Breast epithelium (tissue), 4 donors: ENCODE data around the gene PTPN11. TPM values are rescaled to one million over a fixed set of nuclear protein-coding genes. Genes with fewer than 3 reads are reported as not detected.

Experiments used
- DNase-seq, 2 donors: peaks; one replicate each; pipeline ENCODE4 v3.0.0-alpha.2; 2019; ENCODE audit warnings: low spot score in 2 of 2
- H3K27ac ChIP-seq, 2 donors: fragments of 200-600 bp; sonication (generic) in 1 of 2; one replicate each; pipeline ENCODE4 v1.5.1; 2016 to 2019; ENCODE audit warnings: mild to moderate bottlenecking in 1 of 2
- H3K27me3 ChIP-seq, 2 donors: fragments of 200-600 bp; sonication (generic) in 1 of 2; one replicate each; pipeline versions ENCODE4 v1.5.1 to v1.6.0; 2017 to 2019; ENCODE audit warnings: control low read depth in 1 of 2, mild to moderate bottlenecking in 1 of 2
- H3K36me3 ChIP-seq: fragments of 200-600 bp; one replicate; pipeline ENCODE4 v1.5.1; 2019
- H3K4me1 ChIP-seq, 2 donors: fragments of 200-600 bp; sonication (generic); one replicate each; pipeline ENCODE4 v1.5.1; 2016 to 2019; ENCODE audit warnings: control low read depth in 1 of 2
- H3K4me3 ChIP-seq, 3 donors: fragments of 200-600 bp; sonication (generic); 1 replicate in 2 of 3; 2 replicates in 1 of 3; pipeline ENCODE4 v1.5.1; 2016 to 2019; ENCODE audit warnings: mild to moderate bottlenecking in 3 of 3, moderate library complexity in 2 of 3
- H3K9me3 ChIP-seq, 2 donors: fragments of 200-600 bp; sonication (generic) in 1 of 2; one replicate each; pipeline ENCODE4 v1.5.1; 2016 to 2019; ENCODE audit warnings: control low read depth in 1 of 2
- POLR2A ChIP-seq: fragments of 450-650 bp; IDR thresholded peaks from one replicate; pipeline ENCODE4 v1.6.1; 2016; ENCODE audit warnings: antibody characterized with exemption, mild to moderate bottlenecking, moderate library complexity
- POLR2AphosphoS5 ChIP-seq, 3 donors: sonication (generic); formaldehyde crosslinking; IDR thresholded peaks; one replicate each; pipeline ENCODE4 v1.6.1; 2017; ENCODE audit warnings: antibody characterized with exemption in 3 of 3
- intact Hi-C: fragments of 100-400 bp; cut with DNase I; formaldehyde crosslinking; loops from one replicate; pipeline ENCODE4 v1.15.1; 2023; ENCODE audit warnings: low total_unique reads
- total RNA-seq, 3 donors: library from RNA; depleted of rRNA; stranded (reverse); fragments of >200 nt; gene quantifications; one replicate each; pipeline ENCODE4 v1.1.0, GENCODE V29; 2016
- TF ChIP-seq, protein P1 (sequence below), 3 donors: fragments of 450-650 bp; IDR thresholded peaks; one replicate each; pipeline ENCODE4 v1.5.1; 2016 to 2017; ENCODE audit warnings: antibody characterized with exemption in 3 of 3, mild to moderate bottlenecking in 3 of 3, moderate library complexity in 3 of 3

Gene PTPN11
- total RNA-seq, 3 donors from 2014 or later: 73.8 to 288 (median 91.4) TPM

DNA sequence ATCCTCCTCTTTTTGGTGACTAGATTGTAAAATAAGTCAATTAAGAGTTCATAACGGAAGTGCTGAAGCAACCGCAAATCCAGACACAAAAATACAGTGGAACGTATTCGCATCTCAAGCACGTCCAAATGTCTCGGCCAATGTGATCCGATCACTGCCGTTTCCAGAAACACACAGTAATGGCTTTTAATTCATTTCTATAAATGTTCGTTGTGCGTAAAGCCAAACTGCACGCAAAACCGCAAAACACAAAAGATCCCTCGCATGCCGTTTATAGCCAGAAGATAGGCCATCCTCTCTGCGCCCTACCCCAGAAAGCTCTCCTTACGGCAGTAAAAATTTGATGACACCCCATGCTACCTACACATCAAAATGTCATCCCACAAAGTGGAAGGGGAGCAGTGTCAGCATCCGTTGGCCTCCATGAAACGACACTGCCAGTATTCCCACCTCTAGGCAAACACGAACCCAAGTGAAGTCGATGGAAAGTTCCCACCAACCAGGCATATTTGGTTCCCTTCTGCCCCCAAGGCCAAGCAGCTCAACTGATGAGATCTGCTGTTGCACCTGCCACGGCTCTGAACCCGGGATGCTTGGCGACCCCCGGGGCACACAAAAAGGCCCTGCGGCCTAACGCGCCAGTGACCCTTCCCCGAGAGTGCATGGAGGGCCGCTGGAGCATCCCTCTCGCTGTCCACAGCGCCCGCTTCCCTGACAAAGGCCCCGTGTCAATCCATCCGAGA is 37.9 kb upstream of the PTPN11 start:
- H3K27me3 ChIP-seq: no peaks in the 10 kb centered on the region
- TF ChIP-seq POLR2AphosphoS5 (IDR thresholded peaks at IDR 0.05) (no peak), POLR2A (no peak)
- TF ChIP-seq, protein P1, sequence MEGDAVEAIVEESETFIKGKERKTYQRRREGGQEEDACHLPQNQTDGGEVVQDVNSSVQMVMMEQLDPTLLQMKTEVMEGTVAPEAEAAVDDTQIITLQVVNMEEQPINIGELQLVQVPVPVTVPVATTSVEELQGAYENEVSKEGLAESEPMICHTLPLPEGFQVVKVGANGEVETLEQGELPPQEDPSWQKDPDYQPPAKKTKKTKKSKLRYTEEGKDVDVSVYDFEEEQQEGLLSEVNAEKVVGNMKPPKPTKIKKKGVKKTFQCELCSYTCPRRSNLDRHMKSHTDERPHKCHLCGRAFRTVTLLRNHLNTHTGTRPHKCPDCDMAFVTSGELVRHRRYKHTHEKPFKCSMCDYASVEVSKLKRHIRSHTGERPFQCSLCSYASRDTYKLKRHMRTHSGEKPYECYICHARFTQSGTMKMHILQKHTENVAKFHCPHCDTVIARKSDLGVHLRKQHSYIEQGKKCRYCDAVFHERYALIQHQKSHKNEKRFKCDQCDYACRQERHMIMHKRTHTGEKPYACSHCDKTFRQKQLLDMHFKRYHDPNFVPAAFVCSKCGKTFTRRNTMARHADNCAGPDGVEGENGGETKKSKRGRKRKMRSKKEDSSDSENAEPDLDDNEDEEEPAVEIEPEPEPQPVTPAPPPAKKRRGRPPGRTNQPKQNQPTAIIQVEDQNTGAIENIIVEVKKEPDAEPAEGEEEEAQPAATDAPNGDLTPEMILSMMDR (IDR thresholded peaks at IDR 0.05): no peak
- no peaks in the 10 kb centered on the region for H3K9me3 ChIP-seq
- peak overlapping the region; percentile 92 to 99 (median 96) for H3K4me3 ChIP-seq
- no peak for DNase-seq
- intact Hi-C loops: no loop called here
- H3K36me3 ChIP-seq: no peaks in the 10 kb centered on the region
- H3K4me1 ChIP-seq: peaks cover 0 to 13% of the 10 kb centered on the region in 2 donors
- peak overlapping the region; percentile 86 to 92 for H3K27ac ChIP-seq

DNA sequence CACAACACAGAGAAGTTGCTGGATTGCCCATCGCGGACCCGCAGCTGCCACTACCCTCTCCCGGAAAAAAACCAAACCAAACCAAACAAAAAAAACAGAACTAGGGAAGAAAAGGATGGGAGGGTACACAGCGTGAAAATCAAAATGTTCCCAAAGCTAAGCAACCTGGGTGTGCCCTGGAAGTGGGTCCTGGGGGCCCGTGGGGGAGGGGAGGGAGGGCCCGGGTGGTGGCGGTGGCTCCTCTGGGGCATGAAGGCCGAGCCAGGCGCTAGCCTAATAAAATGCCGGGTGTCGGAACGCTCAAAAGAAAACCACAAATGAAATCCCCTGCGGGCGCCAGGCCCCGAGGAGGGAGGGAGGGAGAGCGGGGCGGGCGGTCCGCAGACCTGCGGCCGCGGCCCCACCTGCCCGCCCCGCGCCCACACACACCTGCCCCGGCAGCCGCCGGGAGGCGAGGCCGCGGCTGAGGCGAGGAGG is 37.3 kb upstream of the PTPN11 start:
- H3K9me3 ChIP-seq: no peaks in the 10 kb centered on the region
- no peaks in the 10 kb centered on the region for H3K27me3 ChIP-seq
- H3K4me1 ChIP-seq: peaks cover 0 to 13% of the 10 kb centered on the region in 2 donors
- H3K4me3 ChIP-seq: peak overlapping the region; percentile 92 to 99 (median 96)
- TF ChIP-seq POLR2AphosphoS5 (IDR thresholded peaks at IDR 0.05): no peak
- TF ChIP-seq, protein P1 (IDR thresholded peaks at IDR 0.05): no peak
- no peak for TF ChIP-seq POLR2A
- no peak for DNase-seq
- H3K27ac ChIP-seq: peak overlapping the region; percentile 86 to 92
- no peaks in the 10 kb centered on the region for H3K36me3 ChIP-seq
- intact Hi-C loops: no loop called here

- DNase-seq: peak; percentile 86 to 92
- no peaks in the 10 kb centered on the region for H3K9me3 ChIP-seq
- intact Hi-C loops: no loop called here
- H3K4me1 ChIP-seq: peaks cover 0 to 13% of the 10 kb centered on the region in 2 donors
- peak within 1 kb of the TSS; percentile 92 to 99 (median 96) for H3K4me3 ChIP-seq
- H3K36me3 ChIP-seq: no peaks in the 10 kb centered on the region
- TF ChIP-seq POLR2AphosphoS5 (IDR thresholded peaks at IDR 0.05): peak; percentile 30 to 55 (median 38)
- peak; percentile 73 for TF ChIP-seq POLR2A
- TF ChIP-seq, protein P1 (IDR thresholded peaks at IDR 0.05): no peak
- no peaks in the 10 kb centered on the region for H3K27me3 ChIP-seq
- H3K27ac ChIP-seq: peak within 1 kb of the TSS; percentile 86 to 92
Observed at GRCh38 chr12:112381883-112382796, 36.6 kb upstream of the PTPN11 start, which contains the start of gene HECTD4. HECTD4 (minus strand) TSS chr12:112382431; CDS start chr12:112382128, 303 bp downstream.

- Histone ChIP-seq H3K27ac (peak overlapping the region; percentile 86 to 92), H3K9me3 (no peaks in the 10 kb centered on the region), H3K4me1 (peaks cover 0 to 13% of the 10 kb centered on the region in 2 donors), H3K27me3 (no peaks in the 10 kb centered on the region), H3K36me3 (no peaks in the 10 kb centered on the region), H3K4me3 (peak overlapping the region; percentile 92 to 99 (median 96))
- TF ChIP-seq, protein P1 (IDR thresholded peaks at IDR 0.05): no peak
- no peak for TF ChIP-seq POLR2AphosphoS5 (IDR thresholded peaks at IDR 0.05)
- intact Hi-C loops: no loop called here
- DNase-seq: no peak
Observed at GRCh38 chr12:112382866-112383265, 35.9 kb upstream of the PTPN11 start.
